Effector memory CD4-positive, alpha-beta T cell (primary cell): ENCODE results near the gene TMEM235.

Experiments used
- DNase-seq, 3 donors: peaks; one replicate each; pipeline ENCODE4 v3.0.0-alpha.2; 2020
- H3K27ac ChIP-seq: 2 replicates; pipeline ENCODE4 v1.7.0; 2013; ENCODE audit warnings: mild to moderate bottlenecking, low read length, moderate library complexity; ENCODE audit not compliant: insufficient read depth, poor library complexity, severe bottlenecking
- H3K27me3 ChIP-seq: replicated peaks from 2 replicates; pipeline ENCODE4 v1.7.0; 2013; ENCODE audit warnings: mild to moderate bottlenecking, low read length; ENCODE audit not compliant: insufficient read depth, control insufficient read depth, poor library complexity, severe bottlenecking
- H3K36me3 ChIP-seq: 2 replicates; pipeline ENCODE4 v1.7.0; 2013; ENCODE audit warnings: mild to moderate bottlenecking, low read length, moderate library complexity; ENCODE audit not compliant: control insufficient read depth, insufficient read depth
- H3K4me1 ChIP-seq: 2 replicates; pipeline ENCODE4 v1.7.0; 2013; ENCODE audit warnings: low read length, mild to moderate bottlenecking; ENCODE audit not compliant: control insufficient read depth, insufficient read depth, poor library complexity, severe bottlenecking
- H3K4me3 ChIP-seq: 2 replicates; pipeline ENCODE4 v1.7.0; 2013; ENCODE audit warnings: low read length, low read depth, mild to moderate bottlenecking; ENCODE audit not compliant: insufficient read depth, poor library complexity, severe bottlenecking
- H3K9me3 ChIP-seq: 2 replicates; pipeline ENCODE4 v1.7.0; 2013; ENCODE audit warnings: mild to moderate bottlenecking, low read length, moderate library complexity; ENCODE audit not compliant: control insufficient read depth

The TMEM235 gene

GRCh38 chr17:78219396-78220150, 11.9 kb upstream of the TMEM235 start:
- Histone ChIP-seq H3K9me3 (no peaks in the 10 kb centered on the region), H3K4me1 (peaks cover under 1% of the 10 kb centered on the region), H3K27ac (no peak overlapping the region), H3K4me3 (no peak overlapping the region), H3K27me3 (no peaks in the 10 kb centered on the region), H3K36me3 (no peaks in the 10 kb centered on the region)
- no peak for DNase-seq

GRCh38 chr17:78223061-78223460, 8.4 kb upstream of the TMEM235 start:
- H3K36me3 ChIP-seq = no peaks in the 10 kb centered on the region
- no peak for DNase-seq
- no peak overlapping the region for H3K27ac ChIP-seq
- no peak overlapping the region for H3K4me3 ChIP-seq
- no peaks in the 10 kb centered on the region for H3K4me1 ChIP-seq
- H3K27me3 ChIP-seq = no peaks in the 10 kb centered on the region
- no peaks in the 10 kb centered on the region for H3K9me3 ChIP-seq

- H3K4me1 ChIP-seq = no peaks in the 10 kb centered on the region
- H3K4me3 ChIP-seq = no peak overlapping the region
- DNase-seq = no peak
- no peaks in the 10 kb centered on the region for H3K36me3 ChIP-seq
- H3K27me3 ChIP-seq = no peaks in the 10 kb centered on the region
- H3K27ac ChIP-seq = no peak overlapping the region
- H3K9me3 ChIP-seq = no peaks in the 10 kb centered on the region
Observed at GRCh38 chr17:78223765-78224164, 7.7 kb upstream of the TMEM235 start.

- no peak for DNase-seq
- no peaks in the 10 kb centered on the region for H3K36me3 ChIP-seq
- H3K4me3 ChIP-seq = no peak overlapping the region
Observed at GRCh38 chr17:78224231-78225087, 7.0 kb upstream of the TMEM235 start.

GRCh38 chr17:78225088-78225865, 6.2 kb upstream of the TMEM235 start:
- no peak overlapping the region for H3K27ac ChIP-seq
- H3K4me1 ChIP-seq = no peaks in the 10 kb centered on the region
- no peak overlapping the region for H3K4me3 ChIP-seq
- H3K27me3 ChIP-seq = no peaks in the 10 kb centered on the region
- H3K36me3 ChIP-seq = no peaks in the 10 kb centered on the region
- H3K9me3 ChIP-seq = no peaks in the 10 kb centered on the region
- DNase-seq = no peak

More at GRCh38 chr17:78224231-78225087, 7.0 kb upstream of the TMEM235 start:
- H3K4me1 ChIP-seq = no peaks in the 10 kb centered on the region
- no peaks in the 10 kb centered on the region for H3K27me3 ChIP-seq
- H3K9me3 ChIP-seq = no peaks in the 10 kb centered on the region
- no peak overlapping the region for H3K27ac ChIP-seq

GRCh38 chr17:78226055-78226758, 5.2 kb upstream of the TMEM235 start:
- Histone ChIP-seq H3K36me3 (no peaks in the 10 kb centered on the region), H3K27me3 (peaks cover 8% of the 10 kb centered on the region), H3K4me1 (no peaks in the 10 kb centered on the region), H3K27ac (no peak overlapping the region), H3K4me3 (no peak overlapping the region), H3K9me3 (no peaks in the 10 kb centered on the region)
- DNase-seq = no peak

GRCh38 chr17:78226759-78227454, 4.5 kb upstream of the TMEM235 start:
- Histone ChIP-seq H3K36me3 (no peaks in the 10 kb centered on the region), H3K4me3 (no peak overlapping the region), H3K4me1 (no peaks in the 10 kb centered on the region), H3K27me3 (peaks cover 13% of the 10 kb centered on the region), H3K27ac (no peak overlapping the region), H3K9me3 (no peaks in the 10 kb centered on the region)
- no peak for DNase-seq

- Histone ChIP-seq H3K36me3 (no peaks in the 10 kb centered on the region), H3K9me3 (no peaks in the 10 kb centered on the region), H3K4me1 (peaks cover 5% of the 10 kb centered on the region), H3K27ac (no peak overlapping the region), H3K4me3 (no peak overlapping the region), H3K27me3 (peaks cover 18% of the 10 kb centered on the region)
- no peak for DNase-seq
Observed at GRCh38 chr17:78227455-78227916, 3.9 kb upstream of the TMEM235 start.

- no peak for DNase-seq
- Histone ChIP-seq H3K4me1 (peaks cover 5% of the 10 kb centered on the region), H3K27ac (no peak overlapping the region), H3K36me3 (no peaks in the 10 kb centered on the region), H3K9me3 (no peaks in the 10 kb centered on the region), H3K4me3 (no peak overlapping the region), H3K27me3 (peaks cover 20% of the 10 kb centered on the region)
Observed at GRCh38 chr17:78228176-78228575, 3.3 kb upstream of the TMEM235 start.
